Liver (tissue), 3 donors: ENCODE data around the gene ANKMY1.

Source experiments
- EGR1 ChIP-seq, 2 donors: IDR thresholded peaks; 2 replicates each; pipeline ENCODE4 v1.6.1; 2016 to 2018; ENCODE audit warnings: antibody characterized with exemption in 2 of 2, low read depth in 2 of 2
- FOXA1 ChIP-seq: IDR thresholded peaks from 2 replicates; pipeline ENCODE4 v1.6.1; 2016; ENCODE audit warnings: antibody characterized with exemption
- HNF4G ChIP-seq: IDR thresholded peaks from 2 replicates; pipeline ENCODE4 v1.6.1; 2016; ENCODE audit warnings: antibody characterized with exemption
- TAF1 ChIP-seq: conservative IDR thresholded peaks from 2 replicates; pipeline ENCODE4 v1.6.1; 2016; ENCODE audit warnings: antibody characterized with exemption, mild to moderate bottlenecking
- YY1 ChIP-seq: IDR thresholded peaks from 2 replicates; pipeline ENCODE4 v1.6.1; 2016; ENCODE audit warnings: antibody characterized with exemption, mild to moderate bottlenecking
- TF ChIP-seq, protein P1 (sequence below): fragments of 150-350 bp; IDR thresholded peaks from 2 replicates; pipeline ENCODE4 v1.5.1; 2017; ENCODE audit warnings: improper control_type of control experiment, low read depth, low read length; ENCODE audit not compliant: missing input control
- TF ChIP-seq, protein P2 (sequence below): IDR thresholded peaks from 2 replicates; pipeline ENCODE4 v1.6.1; 2016; ENCODE audit warnings: antibody characterized with exemption
- TF ChIP-seq, protein P3 (sequence below): IDR thresholded peaks from 2 replicates; pipeline ENCODE4 v1.6.1; 2016; ENCODE audit warnings: antibody characterized with exemption, mild to moderate bottlenecking
- donor health status: healthy.
- donor health status: healthy.

DNA sequence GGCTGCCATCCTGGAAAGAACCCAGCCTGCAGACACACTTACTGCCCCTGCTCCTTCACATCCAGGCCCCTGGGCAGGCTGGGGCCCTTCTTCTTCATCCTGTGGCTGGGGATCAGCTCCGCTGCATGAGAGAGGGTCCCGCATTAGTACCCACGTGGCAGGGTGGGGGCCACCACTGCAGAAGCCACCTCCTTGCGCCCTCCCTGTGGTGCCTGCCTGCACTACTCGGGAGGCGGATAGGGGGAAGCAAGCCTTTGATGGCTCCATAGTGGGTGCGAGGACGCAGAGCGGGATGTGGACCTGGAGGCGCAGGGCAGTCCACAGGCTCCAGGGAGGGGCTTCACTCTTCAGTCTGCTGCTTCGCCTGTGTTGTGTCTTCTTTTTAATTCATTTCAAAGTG lies 75.6 kb downstream of the ANKMY1 start:
- TF ChIP-seq, protein P1, sequence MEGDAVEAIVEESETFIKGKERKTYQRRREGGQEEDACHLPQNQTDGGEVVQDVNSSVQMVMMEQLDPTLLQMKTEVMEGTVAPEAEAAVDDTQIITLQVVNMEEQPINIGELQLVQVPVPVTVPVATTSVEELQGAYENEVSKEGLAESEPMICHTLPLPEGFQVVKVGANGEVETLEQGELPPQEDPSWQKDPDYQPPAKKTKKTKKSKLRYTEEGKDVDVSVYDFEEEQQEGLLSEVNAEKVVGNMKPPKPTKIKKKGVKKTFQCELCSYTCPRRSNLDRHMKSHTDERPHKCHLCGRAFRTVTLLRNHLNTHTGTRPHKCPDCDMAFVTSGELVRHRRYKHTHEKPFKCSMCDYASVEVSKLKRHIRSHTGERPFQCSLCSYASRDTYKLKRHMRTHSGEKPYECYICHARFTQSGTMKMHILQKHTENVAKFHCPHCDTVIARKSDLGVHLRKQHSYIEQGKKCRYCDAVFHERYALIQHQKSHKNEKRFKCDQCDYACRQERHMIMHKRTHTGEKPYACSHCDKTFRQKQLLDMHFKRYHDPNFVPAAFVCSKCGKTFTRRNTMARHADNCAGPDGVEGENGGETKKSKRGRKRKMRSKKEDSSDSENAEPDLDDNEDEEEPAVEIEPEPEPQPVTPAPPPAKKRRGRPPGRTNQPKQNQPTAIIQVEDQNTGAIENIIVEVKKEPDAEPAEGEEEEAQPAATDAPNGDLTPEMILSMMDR = no peak
- TF ChIP-seq, protein P2, sequence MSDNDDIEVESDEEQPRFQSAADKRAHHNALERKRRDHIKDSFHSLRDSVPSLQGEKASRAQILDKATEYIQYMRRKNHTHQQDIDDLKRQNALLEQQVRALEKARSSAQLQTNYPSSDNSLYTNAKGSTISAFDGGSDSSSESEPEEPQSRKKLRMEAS = no peak
- TF ChIP-seq HNF4G (no peak), TAF1 (no peak), YY1 (no peak), EGR1 (IDR thresholded peaks at IDR 0.05; ENCODE audit: low read depth in 2 of 2) (no peak), FOXA1 (no peak)
- TF ChIP-seq, protein P3, sequence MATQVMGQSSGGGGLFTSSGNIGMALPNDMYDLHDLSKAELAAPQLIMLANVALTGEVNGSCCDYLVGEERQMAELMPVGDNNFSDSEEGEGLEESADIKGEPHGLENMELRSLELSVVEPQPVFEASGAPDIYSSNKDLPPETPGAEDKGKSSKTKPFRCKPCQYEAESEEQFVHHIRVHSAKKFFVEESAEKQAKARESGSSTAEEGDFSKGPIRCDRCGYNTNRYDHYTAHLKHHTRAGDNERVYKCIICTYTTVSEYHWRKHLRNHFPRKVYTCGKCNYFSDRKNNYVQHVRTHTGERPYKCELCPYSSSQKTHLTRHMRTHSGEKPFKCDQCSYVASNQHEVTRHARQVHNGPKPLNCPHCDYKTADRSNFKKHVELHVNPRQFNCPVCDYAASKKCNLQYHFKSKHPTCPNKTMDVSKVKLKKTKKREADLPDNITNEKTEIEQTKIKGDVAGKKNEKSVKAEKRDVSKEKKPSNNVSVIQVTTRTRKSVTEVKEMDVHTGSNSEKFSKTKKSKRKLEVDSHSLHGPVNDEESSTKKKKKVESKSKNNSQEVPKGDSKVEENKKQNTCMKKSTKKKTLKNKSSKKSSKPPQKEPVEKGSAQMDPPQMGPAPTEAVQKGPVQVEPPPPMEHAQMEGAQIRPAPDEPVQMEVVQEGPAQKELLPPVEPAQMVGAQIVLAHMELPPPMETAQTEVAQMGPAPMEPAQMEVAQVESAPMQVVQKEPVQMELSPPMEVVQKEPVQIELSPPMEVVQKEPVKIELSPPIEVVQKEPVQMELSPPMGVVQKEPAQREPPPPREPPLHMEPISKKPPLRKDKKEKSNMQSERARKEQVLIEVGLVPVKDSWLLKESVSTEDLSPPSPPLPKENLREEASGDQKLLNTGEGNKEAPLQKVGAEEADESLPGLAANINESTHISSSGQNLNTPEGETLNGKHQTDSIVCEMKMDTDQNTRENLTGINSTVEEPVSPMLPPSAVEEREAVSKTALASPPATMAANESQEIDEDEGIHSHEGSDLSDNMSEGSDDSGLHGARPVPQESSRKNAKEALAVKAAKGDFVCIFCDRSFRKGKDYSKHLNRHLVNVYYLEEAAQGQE = no peak
